ENCODE data around the gene MACO1.

The MACO1 gene

DNA sequence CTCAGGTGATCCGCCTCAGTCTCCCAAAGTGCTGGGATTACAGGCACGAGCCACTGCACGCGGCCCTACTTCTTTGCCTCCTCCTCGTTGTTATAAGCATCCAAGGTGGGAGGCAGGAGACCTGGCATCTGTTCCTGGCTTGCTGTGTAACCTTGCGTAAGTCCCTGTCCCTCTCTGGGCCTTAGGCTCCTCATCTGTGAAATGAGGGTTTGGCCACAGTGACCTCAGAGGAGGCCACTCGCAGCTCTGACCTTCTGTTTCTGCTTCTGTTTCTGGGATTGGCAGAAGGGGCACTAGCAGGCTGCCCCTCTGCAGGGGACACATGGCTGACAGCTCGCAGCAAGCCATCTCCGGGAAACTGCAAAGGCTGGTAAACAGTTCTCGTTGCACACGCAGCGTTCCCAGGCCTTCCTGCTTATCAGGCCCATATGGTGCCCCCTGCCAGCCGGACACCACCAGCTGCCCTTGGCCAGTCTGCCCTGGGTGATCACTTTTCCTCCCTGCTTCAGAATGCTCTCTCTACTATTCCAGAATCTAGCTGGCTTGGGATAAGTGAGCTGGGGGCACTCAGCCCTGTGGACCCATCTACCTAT lies 110.1 kb downstream of the MACO1 start:
- no peak overlapping the region for H2AFZ ChIP-seq (ENCODE audit: low read length)
- peak overlapping the region; percentile 32 for H2BK15ac ChIP-seq (ENCODE audit: low read length)
- H3K4me2 ChIP-seq (ENCODE audit: insufficient read depth, low read length, poor library complexity, severe bottlenecking): no peak overlapping the region
- H3K14ac ChIP-seq (ENCODE audit: low read length): peak overlapping the region; percentile 43
- H3K4ac ChIP-seq (ENCODE audit: low read length): no peak overlapping the region
- no peak overlapping the region for H4K91ac ChIP-seq (ENCODE audit: low read depth, low read length, poor library complexity)
- no peak for DNase-seq (ENCODE audit: low spot score)
- H3K9ac ChIP-seq (ENCODE audit: low read depth, low read length, poor library complexity): no peak overlapping the region
- peak overlapping the region; percentile 57 for H2BK120ac ChIP-seq (ENCODE audit: low read depth, low read length)
- H3K79me1 ChIP-seq (ENCODE audit: low read depth, low read length): no peaks in the 10 kb centered on the region
- H4K8ac ChIP-seq (ENCODE audit: low read depth, low read length): peak overlapping the region; percentile 53
- no peaks in the 10 kb centered on the region for H3K9me3 ChIP-seq (replicated peaks in 1 of 2; ENCODE audit: control insufficient read depth in 2 of 2, insufficient read depth in 1 of 2, low read depth in 1 of 2, low read length in 2 of 2)
- peak overlapping the region in 1 of 2 donors; percentile 4 for H3K4me3 ChIP-seq (ENCODE audit: low read length in 2 of 2)
- H3K18ac ChIP-seq (ENCODE audit: low read length): peak overlapping the region; percentile 68
- H3K4me1 ChIP-seq (ENCODE audit: control insufficient read depth in 2 of 2, insufficient read depth in 1 of 2, low read depth in 1 of 2, low read length in 2 of 2): peaks cover 10 to 11% of the 10 kb centered on the region in 2 donors
- H3K36me3 ChIP-seq (replicated peaks in 1 of 2; ENCODE audit: control insufficient read depth in 2 of 2, insufficient read depth in 2 of 2, low read length in 2 of 2): no peaks in the 10 kb centered on the region
- peak overlapping the region; percentile 2 for H2BK12ac ChIP-seq (ENCODE audit: low read length)
- peak overlapping the region; percentile 82 for H3K23ac ChIP-seq (ENCODE audit: low read depth, low read length, poor library complexity)
- H2AK5ac ChIP-seq (ENCODE audit: low read depth, low read length): no peak overlapping the region
- H3K27ac ChIP-seq (replicated peaks; ENCODE audit: low read length): no peak overlapping the region
- H2BK5ac ChIP-seq (ENCODE audit: low read length): no peak overlapping the region
- H3K27me3 ChIP-seq (ENCODE audit: control insufficient read depth in 3 of 3, insufficient read depth in 3 of 3, low read depth in 1 of 3, low read length in 3 of 3): peaks cover 0 to 38% (median 11%) of the 10 kb centered on the region in 3 experiments
- no CpG with 5 or more reads among the region's 13 CpGs for WGBS, 2 donors (ENCODE audit: extremely low coverage in 2 of 2, insufficient read length in 2 of 2, insufficient replicate concordance in 1 of 2)

DNA sequence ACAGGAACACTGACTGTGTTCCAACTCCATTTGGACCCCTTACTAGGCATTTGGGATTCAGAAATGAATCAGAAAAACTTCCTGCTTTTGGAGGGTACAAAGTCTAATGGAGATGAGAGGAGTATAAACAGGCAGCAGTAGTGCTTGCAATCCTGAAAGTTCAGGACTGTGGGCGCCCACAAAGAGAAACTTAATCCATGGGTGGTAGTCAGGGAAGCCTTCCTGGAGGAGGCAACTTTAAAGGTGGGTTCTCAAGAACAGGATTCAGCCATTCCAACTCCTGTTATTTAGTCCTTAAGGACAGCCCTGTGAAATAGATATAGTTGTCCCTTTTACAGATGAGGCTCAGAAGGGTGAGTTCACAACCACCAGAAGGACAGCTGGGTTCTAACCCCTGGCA lies 110.7 kb downstream of the MACO1 start:
- H2BK120ac ChIP-seq (ENCODE audit: low read depth, low read length): no peak overlapping the region
- H3K18ac ChIP-seq (ENCODE audit: low read length): no peak overlapping the region
- no peak overlapping the region for H2BK5ac ChIP-seq (ENCODE audit: low read length)
- H2AFZ ChIP-seq (ENCODE audit: low read length): no peak overlapping the region
- no peak overlapping the region for H3K4me2 ChIP-seq (ENCODE audit: insufficient read depth, low read length, poor library complexity, severe bottlenecking)
- H3K27me3 ChIP-seq (ENCODE audit: control insufficient read depth in 3 of 3, insufficient read depth in 3 of 3, low read depth in 1 of 3, low read length in 3 of 3): peaks cover 0 to 32% (median 11%) of the 10 kb centered on the region in 3 experiments
- H3K23ac ChIP-seq (ENCODE audit: low read depth, low read length, poor library complexity): no peak overlapping the region
- WGBS, 2 donors (ENCODE audit: extremely low coverage in 2 of 2, insufficient read length in 2 of 2, insufficient replicate concordance in 1 of 2): no CpG with 5 or more reads among the region's 1 CpG
- no peak overlapping the region for H3K4me3 ChIP-seq (ENCODE audit: low read length in 2 of 2)
- peak overlapping the region; percentile 32 for H2BK15ac ChIP-seq (ENCODE audit: low read length)
- no peaks in the 10 kb centered on the region for H3K79me1 ChIP-seq (ENCODE audit: low read depth, low read length)
- peaks cover 10 to 11% of the 10 kb centered on the region in 2 donors for H3K4me1 ChIP-seq (ENCODE audit: control insufficient read depth in 2 of 2, insufficient read depth in 1 of 2, low read depth in 1 of 2, low read length in 2 of 2)
- H3K9ac ChIP-seq (ENCODE audit: low read depth, low read length, poor library complexity): no peak overlapping the region
- H4K8ac ChIP-seq (ENCODE audit: low read depth, low read length): no peak overlapping the region
- H4K91ac ChIP-seq (ENCODE audit: low read depth, low read length, poor library complexity): no peak overlapping the region
- DNase-seq (ENCODE audit: low spot score): no peak
- no peak overlapping the region for H3K4ac ChIP-seq (ENCODE audit: low read length)
- no peak overlapping the region for H3K27ac ChIP-seq (replicated peaks; ENCODE audit: low read length)
- H3K9me3 ChIP-seq (replicated peaks in 1 of 2; ENCODE audit: control insufficient read depth in 2 of 2, insufficient read depth in 1 of 2, low read depth in 1 of 2, low read length in 2 of 2): no peaks in the 10 kb centered on the region
- no peak overlapping the region for H2AK5ac ChIP-seq (ENCODE audit: low read depth, low read length)
- no peak overlapping the region for H3K14ac ChIP-seq (ENCODE audit: low read length)
- H2BK12ac ChIP-seq (ENCODE audit: low read length): no peak overlapping the region
- no peaks in the 10 kb centered on the region for H3K36me3 ChIP-seq (replicated peaks in 1 of 2; ENCODE audit: control insufficient read depth in 2 of 2, insufficient read depth in 2 of 2, low read length in 2 of 2)

- H4K8ac ChIP-seq (ENCODE audit: low read depth, low read length): peak overlapping the region; percentile 9
- H3K36me3 ChIP-seq (replicated peaks in 1 of 2; ENCODE audit: control insufficient read depth in 2 of 2, insufficient read depth in 2 of 2, low read length in 2 of 2): no peaks in the 10 kb centered on the region
- no peak overlapping the region for H3K4me3 ChIP-seq (ENCODE audit: low read length in 2 of 2)
- H2AFZ ChIP-seq (ENCODE audit: low read length): no peak overlapping the region
- no peak overlapping the region for H4K91ac ChIP-seq (ENCODE audit: low read depth, low read length, poor library complexity)
- H2BK5ac ChIP-seq (ENCODE audit: low read length): peak overlapping the region; percentile 9
- H3K18ac ChIP-seq (ENCODE audit: low read length): no peak overlapping the region
- no peaks in the 10 kb centered on the region for H3K9me3 ChIP-seq (replicated peaks in 1 of 2; ENCODE audit: control insufficient read depth in 2 of 2, insufficient read depth in 1 of 2, low read depth in 1 of 2, low read length in 2 of 2)
- no peak overlapping the region for H2BK12ac ChIP-seq (ENCODE audit: low read length)
- no peak overlapping the region for H3K4ac ChIP-seq (ENCODE audit: low read length)
- H3K27ac ChIP-seq (replicated peaks; ENCODE audit: low read length): no peak overlapping the region
- H3K4me2 ChIP-seq (ENCODE audit: insufficient read depth, low read length, poor library complexity, severe bottlenecking): no peak overlapping the region
- no peaks in the 10 kb centered on the region for H3K79me1 ChIP-seq (ENCODE audit: low read depth, low read length)
- peak overlapping the region; percentile 34 for H3K9ac ChIP-seq (ENCODE audit: low read depth, low read length, poor library complexity)
- H2BK15ac ChIP-seq (ENCODE audit: low read length): no peak overlapping the region
- no peak overlapping the region for H3K14ac ChIP-seq (ENCODE audit: low read length)
- WGBS, 2 donors (ENCODE audit: extremely low coverage in 2 of 2, insufficient read length in 2 of 2, insufficient replicate concordance in 1 of 2): no CpG with 5 or more reads among the region's 8 CpGs
- no peak overlapping the region for H2AK5ac ChIP-seq (ENCODE audit: low read depth, low read length)
- DNase-seq (ENCODE audit: low spot score): no peak
- peaks cover 8 to 11% of the 10 kb centered on the region in 2 donors for H3K4me1 ChIP-seq (ENCODE audit: control insufficient read depth in 2 of 2, insufficient read depth in 1 of 2, low read depth in 1 of 2, low read length in 2 of 2)
- H2BK120ac ChIP-seq (ENCODE audit: low read depth, low read length): no peak overlapping the region
- H3K27me3 ChIP-seq (ENCODE audit: control insufficient read depth in 3 of 3, insufficient read depth in 3 of 3, low read depth in 1 of 3, low read length in 3 of 3): peaks cover 0 to 26% (median 11%) of the 10 kb centered on the region in 3 experiments
- no peak overlapping the region for H3K23ac ChIP-seq (ENCODE audit: low read depth, low read length, poor library complexity)
These were observed 111.4 kb downstream of the MACO1 start for GRCh38 chr1:25541889-25542658.

DNA sequence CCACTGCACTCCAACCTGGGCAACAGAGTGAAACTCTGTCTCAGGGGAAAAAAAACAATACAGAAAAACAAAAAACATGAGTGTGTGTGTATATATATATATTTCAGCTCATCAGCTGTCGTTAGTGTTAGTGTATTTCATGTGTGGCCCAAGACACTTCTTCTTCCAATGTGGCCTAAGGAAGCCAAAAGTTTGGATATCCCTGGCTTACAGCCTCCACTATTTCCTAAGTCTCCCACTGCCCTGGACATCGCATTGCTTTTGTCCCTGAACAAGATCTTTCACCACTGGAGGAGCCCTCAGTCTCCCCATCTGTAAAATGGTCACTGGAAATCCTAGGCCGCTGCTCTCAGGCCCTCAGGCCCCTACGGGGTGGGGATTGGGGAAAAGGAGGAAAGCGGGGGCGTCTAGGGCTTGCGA lies 112.3 kb downstream of the MACO1 start:
- H3K4me2 ChIP-seq (ENCODE audit: insufficient read depth, low read length, poor library complexity, severe bottlenecking): peak overlapping the region; percentile 37
- no peaks in the 10 kb centered on the region for H3K36me3 ChIP-seq (replicated peaks in 1 of 2; ENCODE audit: control insufficient read depth in 2 of 2, insufficient read depth in 2 of 2, low read length in 2 of 2)
- H3K79me1 ChIP-seq (ENCODE audit: low read depth, low read length): no peaks in the 10 kb centered on the region
- no peak overlapping the region for H2BK12ac ChIP-seq (ENCODE audit: low read length)
- H2BK5ac ChIP-seq (ENCODE audit: low read length): no peak overlapping the region
- no peak overlapping the region for H3K27ac ChIP-seq (replicated peaks; ENCODE audit: low read length)
- no peak overlapping the region for H3K9ac ChIP-seq (ENCODE audit: low read depth, low read length, poor library complexity)
- no peak overlapping the region for H2BK120ac ChIP-seq (ENCODE audit: low read depth, low read length)
- H4K8ac ChIP-seq (ENCODE audit: low read depth, low read length): no peak overlapping the region
- H2BK15ac ChIP-seq (ENCODE audit: low read length): no peak overlapping the region
- WGBS, 2 donors (ENCODE audit: extremely low coverage in 2 of 2, insufficient read length in 2 of 2, insufficient replicate concordance in 1 of 2): no CpG with 5 or more reads among the region's 7 CpGs
- no peak for DNase-seq (ENCODE audit: low spot score)
- no peak overlapping the region for H2AK5ac ChIP-seq (ENCODE audit: low read depth, low read length)
- peaks cover 4 to 11% of the 10 kb centered on the region in 2 donors for H3K4me1 ChIP-seq (ENCODE audit: control insufficient read depth in 2 of 2, insufficient read depth in 1 of 2, low read depth in 1 of 2, low read length in 2 of 2)
- H3K27me3 ChIP-seq (ENCODE audit: control insufficient read depth in 3 of 3, insufficient read depth in 3 of 3, low read depth in 1 of 3, low read length in 3 of 3): peaks cover 0 to 21% (median 11%) of the 10 kb centered on the region in 3 experiments
- no peak overlapping the region for H4K91ac ChIP-seq (ENCODE audit: low read depth, low read length, poor library complexity)
- no peak overlapping the region for H3K4ac ChIP-seq (ENCODE audit: low read length)
- peak overlapping the region; percentile 7 to 67 for H3K4me3 ChIP-seq (ENCODE audit: low read length in 2 of 2)
- H3K23ac ChIP-seq (ENCODE audit: low read depth, low read length, poor library complexity): peak overlapping the region; percentile 30
- no peak overlapping the region for H3K14ac ChIP-seq (ENCODE audit: low read length)
- no peaks in the 10 kb centered on the region for H3K9me3 ChIP-seq (replicated peaks in 1 of 2; ENCODE audit: control insufficient read depth in 2 of 2, insufficient read depth in 1 of 2, low read depth in 1 of 2, low read length in 2 of 2)
- H2AFZ ChIP-seq (ENCODE audit: low read length): peak overlapping the region; percentile 95
- no peak overlapping the region for H3K18ac ChIP-seq (ENCODE audit: low read length)
